WERI-Rb-1 (cell line): ENCODE measurements around the gene DBP.

Source experiments
- DNase-seq: peaks from one replicate; pipeline ENCODE4 v3.0.0-alpha.2; 2020
- H3K27ac ChIP-seq: fragments of 250-450 bp; sonication (Bioruptor Pico); 2 replicates; pipeline ENCODE4 v1.5.1; 2020; ENCODE audit warnings: mild to moderate bottlenecking, moderate library complexity
- H3K27me3 ChIP-seq: fragments of 250-450 bp; sonication (Bioruptor Pico); 2 replicates; pipeline ENCODE4 v1.5.1; 2021; ENCODE audit warnings: mild to moderate bottlenecking, low read depth, moderate library complexity; ENCODE audit not compliant: insufficient read depth, severe bottlenecking
- H3K36me3 ChIP-seq: fragments of 250-450 bp; sonication (Bioruptor Pico); 2 replicates; pipeline ENCODE4 v1.5.1; 2020; ENCODE audit warnings: mild to moderate bottlenecking, moderate library complexity
- H3K4me3 ChIP-seq: 2 replicates; pipeline ENCODE4 v1.5.1; 2011; ENCODE audit warnings: low read depth, mild to moderate bottlenecking, control low read depth, low read length
- H3K9me3 ChIP-seq: fragments of 250-450 bp; sonication (Bioruptor Pico); 2 replicates; pipeline ENCODE4 v1.5.1; 2021; ENCODE audit warnings: mild to moderate bottlenecking, moderate library complexity; ENCODE audit not compliant: severe bottlenecking
- CTCF ChIP-seq: IDR thresholded peaks from 2 replicates; pipeline ENCODE4 v1.5.1; 2011; ENCODE audit warnings: low read depth, mild to moderate bottlenecking, control low read depth, inconsistent platforms, low read length

The DBP gene

GRCh38 chr19:48595171-48595570, 42.0 kb downstream of the DBP start:
- Histone ChIP-seq H3K27ac (no peak overlapping the region), H3K27me3 (no peaks in the 10 kb centered on the region), H3K4me3 (no peak overlapping the region), H3K36me3 (no peaks in the 10 kb centered on the region), H3K9me3 (no peaks in the 10 kb centered on the region)
- TF ChIP-seq CTCF: no peak
- no peak for DNase-seq

GRCh38 chr19:48591021-48591420, 46.2 kb downstream of the DBP start:
- Histone ChIP-seq H3K36me3 (no peaks in the 10 kb centered on the region), H3K27me3 (no peaks in the 10 kb centered on the region), H3K4me3 (no peak overlapping the region), H3K9me3 (no peaks in the 10 kb centered on the region), H3K27ac (no peak overlapping the region)
- no peak for TF ChIP-seq CTCF
- DNase-seq: no peak

- H3K27ac ChIP-seq: no peak overlapping the region
- TF ChIP-seq CTCF: peak; percentile 91
- H3K9me3 ChIP-seq: no peaks in the 10 kb centered on the region
- peak; percentile 86 for DNase-seq
- no peaks in the 10 kb centered on the region for H3K36me3 ChIP-seq
- H3K4me3 ChIP-seq: peak overlapping the region; percentile 39
- H3K27me3 ChIP-seq: no peaks in the 10 kb centered on the region
Observed at GRCh38 chr19:48588670-48589401, 48.3 kb downstream of the DBP start.

- DNase-seq: no peak
- no peaks in the 10 kb centered on the region for H3K36me3 ChIP-seq
- no peak overlapping the region for H3K4me3 ChIP-seq
- H3K27ac ChIP-seq: no peak overlapping the region
- no peak for TF ChIP-seq CTCF
- H3K9me3 ChIP-seq: no peaks in the 10 kb centered on the region
- no peaks in the 10 kb centered on the region for H3K27me3 ChIP-seq
Observed at GRCh38 chr19:48587387-48587786, 49.8 kb downstream of the DBP start.

- TF ChIP-seq CTCF: no peak
- no peaks in the 10 kb centered on the region for H3K27me3 ChIP-seq
- H3K27ac ChIP-seq: no peak overlapping the region
- no peaks in the 10 kb centered on the region for H3K9me3 ChIP-seq
- H3K4me3 ChIP-seq: no peak overlapping the region
- no peaks in the 10 kb centered on the region for H3K36me3 ChIP-seq
- no peak for DNase-seq
Observed at GRCh38 chr19:48582168-48582567, 55.0 kb downstream of the DBP start.
